NCI-H1048 (cell line): ENCODE results near the gene UBE2I.

Experiments
- DNase-seq: peaks from one replicate; lab custom pipeline; 2025; lab: John Stamatoyannopoulos, UW

UBE2I gene

DNA sequence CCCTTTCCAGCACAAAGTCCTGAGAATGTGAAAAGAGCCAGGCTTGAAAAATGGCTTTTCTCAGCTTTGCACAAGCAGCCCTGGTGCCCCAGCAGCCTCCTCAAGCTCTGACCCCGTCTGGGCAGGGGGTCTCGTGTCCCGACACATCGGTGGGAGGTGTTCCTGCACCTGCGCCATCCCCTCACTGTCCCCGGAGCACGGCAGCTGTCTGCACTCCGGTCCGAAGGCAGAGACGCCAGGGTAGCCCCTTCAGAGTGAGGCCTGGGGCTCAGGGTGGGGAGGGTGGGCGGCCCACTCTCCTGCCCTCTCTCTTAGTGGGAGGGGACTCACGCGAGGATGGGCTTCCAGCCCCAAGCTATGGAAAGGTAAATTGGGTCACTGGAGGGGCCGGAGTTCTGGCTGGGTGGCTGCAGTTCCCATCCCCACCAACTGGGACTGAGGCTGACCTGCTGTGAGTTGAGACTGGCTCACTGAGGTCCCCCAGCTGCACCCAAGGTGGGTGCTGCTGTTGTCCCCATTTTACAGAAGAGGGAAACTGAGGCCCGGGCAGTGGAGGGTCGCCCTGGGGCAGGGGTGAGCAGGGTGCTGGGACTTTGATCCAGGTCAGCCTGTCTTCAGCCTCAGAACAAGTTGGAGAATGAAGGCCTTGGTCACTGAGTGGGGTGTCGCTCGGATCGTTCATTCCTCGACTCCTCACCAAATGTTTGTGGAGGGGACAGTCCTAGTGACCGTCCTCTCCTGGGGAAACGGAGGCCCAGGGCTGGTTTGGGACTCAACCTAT, 21.7 kb downstream of the UBE2I start:
- DNase-seq: no peak

DNA sequence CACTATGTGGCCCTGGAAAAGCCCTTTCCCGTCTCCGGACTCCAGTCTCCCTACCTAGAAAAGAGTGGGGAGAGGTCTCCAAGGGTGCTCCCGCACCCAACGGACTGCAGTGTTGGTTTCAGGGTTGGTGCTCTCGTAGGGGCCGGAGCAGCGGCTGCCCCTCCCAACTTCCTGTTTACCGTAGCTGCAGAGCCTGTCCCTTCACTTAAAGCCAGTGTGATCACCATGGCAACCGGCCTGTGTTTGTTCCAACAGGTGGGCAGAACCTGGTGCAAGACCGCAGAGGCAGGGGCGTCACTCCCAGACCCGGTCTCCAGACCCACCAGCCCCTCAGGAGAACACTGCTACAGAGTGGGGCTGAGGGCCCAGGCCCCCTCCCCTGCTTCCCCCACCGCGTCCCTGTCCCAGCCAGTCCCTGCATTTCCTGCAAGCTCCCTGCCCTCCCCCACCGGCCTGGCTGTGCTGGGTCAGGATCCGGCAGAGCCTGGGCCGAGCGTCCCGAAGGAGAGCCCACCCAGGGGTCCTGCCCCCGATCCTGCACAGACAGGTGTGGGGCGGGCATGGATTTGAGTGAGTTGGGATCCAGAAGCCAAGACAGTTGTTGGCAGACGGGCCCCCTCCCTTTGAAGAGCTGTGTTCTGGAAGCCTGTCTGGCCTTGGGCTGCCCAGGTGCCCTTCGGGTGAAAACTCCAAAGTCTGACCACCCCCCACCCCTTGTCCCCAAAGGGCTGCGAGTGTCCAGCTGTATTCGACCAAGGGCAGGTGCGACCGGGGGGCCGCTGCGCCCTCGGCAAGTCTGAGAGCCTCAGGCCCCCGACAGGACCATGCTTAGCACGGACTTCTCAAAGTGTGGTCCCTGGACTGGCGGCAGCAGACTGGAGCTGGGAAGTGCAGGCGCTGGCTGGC, 22.5 kb downstream of the UBE2I start:
- no peak for DNase-seq

DNA sequence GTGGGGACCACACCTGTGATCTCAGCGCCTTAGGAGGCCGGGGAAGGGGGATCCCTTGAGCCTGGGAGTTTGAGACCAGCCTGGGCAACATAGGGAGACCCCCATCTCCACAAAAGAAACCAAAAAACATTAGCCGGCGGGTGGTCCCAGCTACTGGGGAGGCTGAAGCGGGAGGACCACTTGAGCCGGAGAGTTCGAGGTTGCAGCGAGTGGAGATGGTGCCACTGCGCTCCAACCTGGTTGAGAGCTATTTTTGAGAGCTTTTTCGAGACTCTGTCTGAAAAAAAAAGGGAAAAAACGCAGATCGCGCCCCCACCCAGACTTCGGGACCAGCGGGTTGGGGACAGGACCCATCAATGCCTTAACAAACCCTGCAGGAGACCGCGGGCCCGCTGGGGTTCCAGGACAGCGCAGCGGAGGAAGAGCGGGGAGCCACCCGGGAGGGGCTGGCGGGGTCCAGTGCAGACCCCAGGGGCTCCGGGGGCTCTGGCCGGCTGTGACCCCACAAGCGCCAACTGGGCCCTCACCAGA, 23.2 kb downstream of the UBE2I start:
- no peak for DNase-seq

DNA sequence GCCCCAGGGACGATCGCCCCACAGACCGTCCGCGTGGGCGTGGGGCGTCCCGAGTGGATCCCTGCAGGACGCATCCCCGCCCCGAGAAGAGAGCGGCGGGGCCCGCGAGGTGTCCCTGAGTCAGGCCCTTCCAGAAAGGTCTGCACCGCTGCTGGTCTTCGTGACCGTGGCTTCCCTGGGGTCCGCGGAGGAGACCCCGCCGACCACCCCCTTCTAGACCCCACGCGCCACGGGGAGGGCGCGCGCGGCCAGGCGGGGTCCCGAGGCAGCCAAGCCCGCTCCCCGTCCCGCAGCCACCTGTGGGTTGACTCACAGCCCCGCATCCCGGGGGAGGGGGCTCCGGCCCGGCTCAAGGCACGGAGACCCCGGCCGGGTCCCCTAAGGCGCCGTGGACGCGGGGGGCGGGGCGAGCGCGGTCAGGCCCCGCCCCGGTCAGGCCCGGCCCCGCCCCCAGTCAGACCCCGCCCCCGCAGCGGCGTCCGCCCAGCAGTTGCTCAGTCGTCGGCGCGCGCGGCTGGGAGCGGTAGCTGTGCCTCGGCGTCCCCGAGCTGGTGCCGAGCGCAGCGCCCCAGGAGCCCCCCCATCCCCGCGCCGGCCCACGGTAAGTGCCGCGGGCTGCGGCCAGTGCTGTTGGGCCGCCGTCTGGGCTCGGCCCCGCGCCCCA, 23.8 kb downstream of the UBE2I start, which contains the start of gene BAIAP3:
Gene BAIAP3, plus strand, starts transcription at position 497 of the 664 bp plus-strand sequence. CDS start 4,905 bp downstream, outside the sequence.
- DNase-seq: no peak

DNA sequence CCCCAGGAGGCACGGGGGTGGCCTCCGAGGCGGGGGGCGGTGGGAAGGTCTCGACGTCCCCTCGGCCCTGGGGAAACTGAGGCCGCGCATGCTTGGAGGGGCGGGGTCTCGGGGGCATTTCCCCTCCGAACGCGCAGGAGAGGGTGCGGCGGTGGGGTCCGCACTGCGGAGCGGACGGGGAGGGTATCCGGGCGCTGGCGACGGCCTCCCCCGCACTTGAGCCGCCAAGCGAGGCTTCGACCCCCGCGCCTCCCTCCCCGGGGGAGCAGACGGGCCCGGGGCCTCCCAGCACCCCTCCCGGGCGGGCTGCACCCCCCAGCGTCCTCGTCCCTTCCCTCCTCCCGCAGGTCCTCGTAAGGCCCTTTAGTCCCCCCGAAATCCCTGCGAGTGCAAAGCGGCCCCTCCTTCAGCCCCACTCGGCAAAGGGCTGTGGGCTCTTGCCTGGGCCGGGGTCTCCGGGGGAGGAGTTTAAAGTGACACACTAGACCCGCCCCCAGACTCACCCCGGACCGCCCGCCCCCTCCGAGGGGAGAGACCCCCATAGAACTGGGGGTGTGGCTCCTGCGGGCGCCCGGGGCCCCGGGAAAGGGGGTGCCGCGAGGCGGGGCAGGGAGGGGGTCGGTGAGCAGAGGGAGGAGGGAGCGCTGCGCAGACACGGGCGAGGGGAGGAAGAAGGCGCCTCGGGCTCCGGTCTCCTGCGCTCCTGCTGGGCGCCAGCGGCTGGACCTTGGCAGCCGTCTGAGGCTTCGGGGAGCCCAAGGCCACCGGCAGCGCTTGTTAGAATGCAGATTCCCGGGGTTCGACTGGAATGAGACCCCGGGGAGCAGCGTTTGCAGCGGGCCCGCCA, 24.6 kb downstream of the UBE2I start:
- no peak for DNase-seq

DNA sequence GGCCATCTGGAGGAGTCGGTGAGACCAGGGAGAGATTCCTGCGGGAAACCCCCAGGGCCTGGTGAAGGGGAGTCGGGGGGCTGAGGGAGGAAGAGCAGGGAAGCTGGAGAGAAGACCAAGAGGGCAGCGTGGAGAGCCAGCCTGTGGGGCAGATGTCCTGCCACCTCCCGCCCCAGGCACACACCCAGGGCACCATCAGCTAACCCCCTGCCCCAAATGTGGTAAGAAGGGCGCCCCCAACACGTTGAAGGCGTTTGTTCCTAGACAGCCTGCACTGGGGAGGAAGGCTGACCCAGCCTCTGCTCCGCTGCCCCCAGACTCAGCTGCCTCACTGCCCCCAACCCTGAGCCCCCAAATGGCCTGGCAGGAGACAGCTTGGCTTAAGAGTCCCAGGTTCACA, 25.3 kb downstream of the UBE2I start:
- DNase-seq: no peak

DNA sequence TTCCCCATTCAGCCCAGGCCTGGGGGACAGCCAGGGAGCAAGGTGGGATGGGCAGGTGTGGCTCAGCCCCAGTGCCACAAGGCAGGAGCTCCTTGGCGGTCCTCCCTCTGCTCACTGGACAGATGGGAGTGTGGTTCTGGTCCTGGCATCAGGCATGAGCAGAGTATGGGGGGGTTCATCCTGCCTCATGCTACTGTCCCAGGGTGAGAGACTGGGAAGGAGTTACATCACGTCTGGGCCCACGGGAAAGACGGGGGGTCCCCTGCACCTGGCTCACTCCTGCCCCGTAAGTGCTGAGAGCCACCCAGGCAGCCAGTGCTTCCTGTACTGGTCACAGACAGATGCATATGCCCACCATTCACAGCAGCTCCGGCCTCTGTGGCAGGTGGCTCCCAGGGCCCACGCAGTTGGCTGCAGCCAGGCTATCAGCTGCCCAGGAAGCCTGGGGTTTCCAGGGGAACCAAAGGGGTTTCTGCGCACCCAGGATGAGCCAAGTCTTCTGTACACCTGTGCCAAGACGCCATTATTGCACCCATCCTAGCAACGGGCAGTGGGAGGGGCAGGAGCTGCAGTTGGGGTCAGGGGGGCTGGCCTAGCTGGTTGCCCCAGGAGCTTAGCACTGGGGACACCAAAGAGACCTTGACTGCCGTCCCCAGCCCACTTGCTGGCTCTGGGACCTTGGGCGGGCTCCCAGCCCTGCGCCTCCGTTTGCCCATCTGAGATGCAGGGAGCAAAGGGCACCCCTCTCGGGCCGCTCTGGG, 26.0 kb downstream of the UBE2I start:
- no peak for DNase-seq

DNA sequence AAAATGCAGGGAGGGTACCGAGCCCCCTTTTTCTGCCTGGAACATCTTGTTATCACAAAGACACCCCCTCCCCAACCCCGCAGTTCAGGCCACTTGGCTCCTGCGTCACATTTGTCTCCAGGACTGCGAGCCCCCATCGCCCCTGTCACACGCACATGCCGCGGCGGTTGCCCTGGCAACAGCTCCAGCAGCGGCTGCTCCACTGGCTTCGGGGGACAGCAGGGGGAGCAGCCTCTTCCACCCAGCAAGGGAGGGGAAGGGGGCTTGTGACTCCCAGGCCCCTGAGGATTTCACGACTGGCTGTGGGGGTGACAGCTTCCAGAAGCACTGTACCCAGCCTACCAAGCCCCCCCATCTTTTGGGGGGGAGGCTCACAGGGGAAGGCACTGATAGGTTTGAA, 26.6 kb downstream of the UBE2I start:
- no peak for DNase-seq

DNA sequence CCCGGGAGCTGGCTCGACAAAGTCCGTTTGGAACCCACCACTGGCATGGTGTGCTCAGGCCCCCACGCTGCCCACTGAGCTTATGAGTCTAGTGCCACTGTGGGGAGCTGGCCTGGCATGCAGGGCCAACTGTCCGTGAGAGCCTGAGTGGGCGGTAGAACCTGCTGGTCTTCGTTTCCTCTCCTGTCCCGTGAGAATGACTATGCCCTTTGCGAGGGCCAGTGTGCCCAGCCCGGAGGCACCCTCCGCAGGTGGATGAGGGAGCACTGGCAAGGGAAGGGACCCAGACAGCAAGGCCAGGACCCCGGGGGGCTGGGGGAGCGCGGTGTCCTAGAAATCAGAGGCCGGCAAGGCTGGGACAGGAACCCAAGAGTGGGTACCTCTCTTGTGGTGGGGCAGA, 27.2 kb downstream of the UBE2I start:
- DNase-seq: no peak

DNA sequence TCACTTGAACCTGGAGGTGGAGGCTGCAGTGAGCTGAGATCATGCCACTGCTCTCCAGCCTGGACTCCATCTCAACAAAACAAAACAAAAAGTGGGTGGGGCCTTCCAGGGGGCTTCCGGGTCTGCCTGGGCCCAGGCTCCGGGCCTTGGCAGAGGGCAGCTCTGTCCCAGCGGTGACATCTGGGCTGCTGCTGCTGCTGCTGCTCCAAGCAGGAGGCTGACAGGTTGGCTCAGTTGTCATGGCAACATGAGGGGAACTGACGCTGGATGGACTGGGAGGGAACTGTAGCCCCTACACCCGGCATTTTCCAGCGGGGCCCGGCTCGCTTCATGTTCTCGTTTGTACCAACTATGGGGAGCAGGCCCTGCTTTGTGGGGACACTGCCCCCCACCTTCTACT, 28.1 kb downstream of the UBE2I start:
- DNase-seq: no peak

DNA sequence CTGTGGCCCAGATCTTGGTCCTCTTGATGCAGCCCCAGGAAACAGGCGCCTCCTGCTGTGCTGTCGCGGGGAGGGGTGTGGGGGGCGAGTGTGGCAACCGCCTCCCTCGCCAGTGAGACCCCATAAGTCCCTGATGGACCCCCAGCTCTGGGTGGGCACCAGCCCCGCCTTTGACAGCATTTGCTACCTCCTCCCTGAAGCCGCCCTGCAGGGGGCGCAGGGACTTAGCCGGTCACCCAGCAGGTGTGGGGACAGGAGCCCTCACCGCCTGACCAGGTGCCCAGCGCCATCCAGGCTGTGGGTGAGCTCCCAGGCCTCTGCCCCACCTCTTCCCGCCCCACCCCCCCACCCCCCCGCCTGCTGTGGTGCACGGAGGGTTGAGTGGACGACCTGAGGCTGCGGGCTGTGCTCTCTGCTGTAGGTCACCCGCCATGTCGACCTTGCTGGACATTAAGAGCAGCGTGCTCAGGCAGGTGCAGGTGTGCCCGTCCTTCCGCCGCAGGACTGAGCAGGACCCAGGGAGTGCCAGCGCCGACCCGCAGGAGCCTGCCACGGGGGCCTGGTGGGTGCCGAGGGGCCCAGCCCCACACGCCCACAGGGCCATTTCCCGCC, 28.8 kb downstream of the UBE2I start:
- no peak for DNase-seq

DNA sequence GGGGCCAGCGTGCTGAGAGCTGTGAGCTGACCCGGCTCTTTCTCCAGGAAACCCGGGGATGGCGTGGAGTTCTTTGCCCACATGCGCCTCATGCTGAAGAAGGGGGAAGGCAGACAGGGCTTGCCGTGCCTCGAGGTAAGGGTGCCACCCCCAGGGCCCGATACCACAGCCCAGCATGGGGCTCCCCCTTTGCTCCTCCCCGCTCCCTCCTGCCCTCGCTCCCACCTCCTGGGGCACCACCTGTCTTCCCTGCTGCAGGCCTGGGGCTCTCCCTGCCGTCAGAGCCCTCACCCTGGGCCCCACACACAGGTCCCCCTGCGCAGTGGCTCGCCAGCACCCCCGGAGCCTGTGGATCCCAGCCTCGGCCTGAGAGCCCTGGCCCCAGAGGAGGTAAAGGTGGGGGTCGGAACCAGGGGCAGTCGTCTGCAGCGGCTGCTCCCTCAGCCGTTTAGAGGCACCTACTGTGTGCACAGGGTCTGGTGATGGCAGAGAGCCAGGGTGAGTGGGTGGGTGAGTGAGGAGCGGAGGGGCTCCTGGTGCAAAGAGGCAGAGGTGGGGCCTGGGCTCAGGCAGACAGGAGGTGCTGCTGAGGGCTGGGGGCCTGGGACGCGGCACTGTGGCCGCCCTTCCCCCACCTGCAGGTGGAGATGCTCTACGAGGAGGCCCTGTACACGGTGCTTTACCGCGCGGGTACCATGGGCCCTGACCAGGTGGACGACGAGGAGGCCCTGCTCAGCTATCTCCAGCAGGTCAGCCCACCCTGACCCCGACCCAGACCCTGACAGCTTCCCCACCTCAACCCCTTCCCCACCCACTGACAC, 29.6 kb downstream of the UBE2I start:
- no peak for DNase-seq

DNA sequence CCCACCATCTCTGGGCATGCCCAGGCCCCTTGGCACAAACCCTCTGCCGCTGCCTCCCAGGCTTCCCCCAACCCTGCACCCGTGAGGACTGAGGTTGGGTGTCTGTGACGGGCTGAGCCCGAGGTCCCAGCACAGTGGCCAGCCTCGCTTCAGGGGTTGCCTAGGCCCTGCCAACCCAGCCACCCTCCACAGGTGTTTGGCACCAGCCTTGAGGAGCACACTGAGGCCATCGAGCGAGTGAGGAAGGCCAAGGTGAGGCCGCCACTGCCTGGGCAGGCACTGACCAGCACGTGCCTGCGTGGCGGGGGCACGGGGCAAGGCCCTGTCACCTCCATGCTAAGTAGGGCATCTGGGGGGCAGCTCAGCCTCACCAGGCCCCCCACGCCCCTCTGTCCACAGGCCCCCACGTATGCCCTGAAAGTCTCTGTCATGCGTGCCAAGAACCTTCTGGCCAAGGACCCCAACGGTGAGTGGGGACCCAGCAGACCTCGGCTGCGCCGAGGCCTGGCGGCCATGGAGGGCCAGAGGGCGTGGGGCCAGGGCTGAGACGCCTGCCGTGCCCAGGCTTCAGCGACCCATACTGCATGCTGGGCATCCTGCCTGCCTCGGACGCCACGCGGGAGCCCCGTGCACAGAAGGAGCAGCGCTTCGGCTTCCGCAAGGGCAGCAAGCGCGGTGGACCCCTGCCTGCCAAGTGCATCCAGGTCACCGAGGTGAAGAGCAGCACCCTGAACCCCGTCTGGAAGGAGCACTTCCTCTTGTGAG, 31.5 kb downstream of the UBE2I start:
- DNase-seq: no peak

DNA sequence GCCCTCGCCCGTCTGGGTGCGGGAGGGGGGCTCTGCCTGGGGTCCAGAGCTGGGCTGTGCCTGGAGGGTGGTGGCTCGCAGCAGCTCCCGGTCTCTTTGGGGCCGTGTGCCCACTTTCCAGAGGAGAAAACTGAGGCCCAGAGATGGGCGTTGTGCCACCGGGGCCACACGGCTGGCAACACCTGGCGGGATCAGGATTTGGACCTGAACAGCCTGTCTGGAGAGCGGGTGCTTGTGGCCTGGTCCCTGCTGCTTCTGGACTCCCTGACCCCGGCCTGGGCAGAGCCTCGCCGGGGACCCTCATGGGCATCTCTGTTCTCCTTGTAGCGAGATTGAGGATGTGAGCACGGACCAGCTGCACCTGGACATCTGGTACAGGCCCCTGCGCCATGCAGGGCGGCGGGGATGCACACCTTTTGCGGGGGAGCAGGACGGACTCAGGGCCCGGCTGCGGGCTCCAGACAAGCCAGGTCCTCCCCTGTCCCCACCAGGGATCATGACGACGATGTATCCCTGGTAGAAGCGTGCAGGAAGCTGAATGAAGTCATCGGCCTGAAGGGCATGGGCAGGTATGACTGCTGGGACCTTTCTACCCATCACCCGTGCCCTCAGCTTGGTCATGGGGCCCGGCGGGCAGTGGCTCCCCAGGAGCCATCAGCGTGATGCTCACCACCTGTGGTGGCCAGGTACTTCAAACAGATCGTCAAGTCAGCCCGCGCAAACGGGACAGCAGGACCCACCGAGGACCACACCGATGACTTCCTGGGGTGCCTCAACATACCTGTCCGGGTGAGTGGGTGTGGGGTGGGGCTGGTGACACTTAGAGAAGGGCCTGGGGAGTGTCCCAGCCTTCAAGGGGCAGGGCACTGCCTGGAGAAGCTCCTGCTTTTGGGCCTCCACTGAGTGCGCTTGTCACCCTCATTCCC, 32.3 kb downstream of the UBE2I start:
- no peak for DNase-seq

DNA sequence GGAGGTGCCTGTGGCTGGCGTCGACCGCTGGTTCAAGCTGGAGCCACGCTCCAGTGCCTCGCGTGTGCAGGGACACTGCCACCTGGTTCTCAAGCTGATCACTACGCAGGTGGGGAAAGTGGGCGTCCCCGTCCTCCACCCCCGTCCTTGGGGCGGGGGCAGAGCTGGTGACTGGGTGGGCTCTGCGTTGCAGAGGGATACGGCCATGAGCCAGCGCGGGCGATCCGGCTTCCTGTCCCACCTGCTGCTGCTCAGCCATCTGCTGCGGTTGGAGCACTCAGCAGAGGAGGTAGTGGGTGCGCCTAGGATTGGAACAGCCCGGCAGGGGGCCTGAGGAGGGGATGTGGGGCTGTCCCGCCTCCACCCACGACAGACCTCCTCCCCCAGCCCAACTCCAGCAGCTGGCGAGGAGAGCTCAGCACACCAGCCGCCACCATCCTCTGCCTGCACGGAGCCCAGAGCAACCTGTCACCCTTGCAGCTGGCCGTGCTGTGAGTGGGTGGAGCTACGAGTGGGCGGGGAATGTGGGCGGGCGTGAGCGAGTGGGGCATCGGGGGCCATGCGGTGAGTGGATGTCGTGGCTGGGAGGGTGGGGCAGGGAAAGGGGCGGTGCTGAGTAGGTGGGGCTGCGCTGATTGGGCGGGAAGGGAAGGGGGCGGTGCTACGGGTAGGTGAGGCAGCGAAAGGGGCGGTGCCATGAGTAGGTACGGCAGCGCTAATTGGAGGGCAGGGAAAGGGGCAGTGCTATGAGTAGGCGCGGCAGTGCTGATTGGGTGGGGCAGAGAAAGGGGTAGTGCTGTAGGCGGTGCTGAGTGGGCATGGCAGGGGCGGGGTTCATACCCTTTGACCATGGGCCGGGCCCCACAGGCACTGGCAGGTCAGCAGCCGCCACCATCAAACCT, 33.3 kb downstream of the UBE2I start:
- peak; percentile 69 for DNase-seq
